GM12878 (cell line): ENCODE results near the gene ATP6V0C. TPM values are rescaled to one million over a fixed set of nuclear protein-coding genes. Genes with fewer than 3 reads are reported as not detected.

Source experiments
- ATAC-seq: fragments of 200-7000 bp; cut with Tn5 transposase; 3 replicates; pipeline ENCODE4 v1.9.1; 2020; ENCODE audit warnings: mild to moderate bottlenecking, moderate library complexity
- BruUV-seq: library from RNA; stranded (reverse); fragments of 400-500 nt; replicated peaks from 2 replicates; lab custom pipeline; 2021; lab: Mats Ljungman, UMichigan
- CTCF ChIA-PET: fragments of 300-600 bp; sonication (Branson Sonifier 250); formaldehyde crosslinking; extraction: SDS; loops from one replicate; lab custom pipeline; 2021; ENCODE audit warnings: inconsistent platforms; lab: Yijun Ruan, JAX
- POLR2A ChIA-PET: fragments of 350-600 bp; formaldehyde crosslinking; extraction: SDS; loops from one replicate; lab custom pipeline; 2021; ENCODE audit warnings: inconsistent platforms; lab: Charles Lee
- RAD21 ChIA-PET: fragments of 300-600 bp; sonication (Branson Sonifier 250); formaldehyde crosslinking; loops from one replicate; lab custom pipeline; 2023; ENCODE audit warnings: antibody characterized with exemption; ENCODE audit not compliant: unreplicated experiment; lab: Charles Lee
- SMC1A ChIA-PET: fragments of 300-600 bp; sonication (Branson Sonifier 250); formaldehyde crosslinking; loops from one replicate; lab custom pipeline; 2023; ENCODE audit not compliant: unreplicated experiment, uncharacterized antibody; lab: Charles Lee
- DNase-seq: peaks from one replicate; pipeline ENCODE4 v3.0.0-alpha.2; 2011; ENCODE audit warnings: low read depth, low spot score
- FAIRE-seq: peaks from 3 replicates; lab custom pipeline; 2011; peaks lifted over from hg19 to GRCh38; lab: Jason Lieb, UNC
- H2AFZ ChIP-seq: 2 replicates; pipeline ENCODE4 v1.6.0; 2011; ENCODE audit warnings: low read depth, low read length, control low read depth; ENCODE audit not compliant: control insufficient read depth
- H3K27ac ChIP-seq: 2 replicates; pipeline ENCODE4 v1.5.1; 2011; ENCODE audit warnings: control low read depth; ENCODE audit not compliant: control insufficient read depth, insufficient read depth
- H3K27me3 ChIP-seq, 2 experiments: replicated peaks in 1 of 2; 2 replicates each; pipeline versions ENCODE4 v1.6.0 to v1.6.1; 2011; ENCODE audit warnings: low read length in 1 of 2; ENCODE audit not compliant: control insufficient read depth in 2 of 2, insufficient read depth in 2 of 2
- H3K36me3 ChIP-seq, 2 experiments: 2 replicates each; pipeline ENCODE4 v1.5.1; 2011; ENCODE audit warnings: low read length in 1 of 2; ENCODE audit not compliant: control insufficient read depth in 2 of 2, insufficient read depth in 2 of 2
- H3K4me1 ChIP-seq: 2 replicates; pipeline ENCODE4 v1.6.1; 2011; ENCODE audit warnings: mild to moderate bottlenecking, low read length, moderate library complexity, mixed read lengths; ENCODE audit not compliant: control insufficient read depth, insufficient read depth
- H3K4me2 ChIP-seq: 2 replicates; pipeline ENCODE4 v1.6.0; 2011; ENCODE audit warnings: control low read depth; ENCODE audit not compliant: control insufficient read depth, insufficient read depth
- H3K4me3 ChIP-seq: fragments of 200-600 bp; sonication (generic); 2 replicates; pipeline ENCODE4 v1.5.1; 2016
- H3K79me2 ChIP-seq: 2 replicates; pipeline ENCODE4 v1.6.0; 2011; ENCODE audit warnings: low read length; ENCODE audit not compliant: control insufficient read depth, insufficient read depth
- H3K9ac ChIP-seq: 2 replicates; pipeline ENCODE4 v1.8.0; 2011; ENCODE audit warnings: low read length, control low read depth, mixed read lengths; ENCODE audit not compliant: control insufficient read depth, insufficient read depth
- H3K9me3 ChIP-seq: replicated peaks from 3 replicates; pipeline ENCODE4 v1.5.1; 2011; ENCODE audit warnings: mild to moderate bottlenecking, low read length; ENCODE audit not compliant: control insufficient read depth, insufficient read depth
- H4K20me1 ChIP-seq: 2 replicates; pipeline ENCODE4 v1.6.0; 2011; ENCODE audit not compliant: control insufficient read depth, insufficient read depth
- ATF7 ChIP-seq: fragments of 450-650 bp; IDR thresholded peaks from 2 replicates; pipeline ENCODE4 v1.6.1; 2016; ENCODE audit warnings: low read depth, mild to moderate bottlenecking
- CREM ChIP-seq: IDR thresholded peaks from 2 replicates; pipeline ENCODE4 v1.6.1; 2014; ENCODE audit warnings: antibody characterized with exemption, low read depth
- FOS ChIP-seq: IDR thresholded peaks from 3 replicates; pipeline ENCODE4 v1.6.1; 2011; ENCODE audit warnings: borderline replicate concordance; ENCODE audit not compliant: insufficient read length; ENCODE audit errors: extremely low read depth
- LARP7 ChIP-seq: fragments of 450-650 bp; IDR thresholded peaks from 2 replicates; pipeline ENCODE4 v1.6.1; 2017; ENCODE audit warnings: mild to moderate bottlenecking
- MAX ChIP-seq: IDR thresholded peaks from 2 replicates; pipeline ENCODE4 v1.6.1; 2012; ENCODE audit warnings: low read depth, low read length, improper control_type of control experiment
- MYC ChIP-seq: IDR thresholded peaks from 2 replicates; pipeline ENCODE4 v1.6.1; 2011; ENCODE audit warnings: mild to moderate bottlenecking, low read length, moderate library complexity, inconsistent platforms; ENCODE audit not compliant: insufficient read depth, insufficient replicate concordance, insufficient read length, severe bottlenecking
- NFXL1 ChIP-seq: fragments of 450-650 bp; IDR thresholded peaks from 2 replicates; pipeline ENCODE4 v1.6.1; 2017; ENCODE audit warnings: antibody characterized with exemption, mild to moderate bottlenecking, borderline replicate concordance
- PAX5 ChIP-seq: IDR thresholded peaks from 2 replicates; pipeline ENCODE4 v1.6.1; 2011; ENCODE audit warnings: low read depth, low read length, borderline replicate concordance
- RAD51 ChIP-seq: fragments of 450-650 bp; IDR thresholded peaks from 2 replicates; pipeline ENCODE4 v1.6.1; 2016; ENCODE audit warnings: moderate library complexity, mild to moderate bottlenecking, inconsistent platforms
- RELA ChIP-seq: fragments of 450-650 bp; IDR thresholded peaks from 2 replicates; pipeline ENCODE4 v1.8.0; 2014; ENCODE audit warnings: borderline replicate concordance; ENCODE audit not compliant: partially characterized antibody
- SMC3 ChIP-seq: IDR thresholded peaks from 2 replicates; pipeline ENCODE4 v1.6.1; 2011; ENCODE audit warnings: low read length, improper control_type of control experiment, borderline replicate concordance
- TAF1 ChIP-seq: IDR thresholded peaks from 2 replicates; pipeline ENCODE4 v1.6.1; 2011; ENCODE audit warnings: mild to moderate bottlenecking, low read depth, low read length, borderline replicate concordance
- ZNF274 ChIP-seq: IDR thresholded peaks from one replicate; pipeline ENCODE4 v1.8.0; 2011; ENCODE audit not compliant: insufficient read length, insufficient read depth
- WGBS: methylation state at CpG from one replicate; pipeline ENCODE4 v1.1.6; 2016; ENCODE audit warnings: low lambda C conversion rate; ENCODE audit not compliant: insufficient replicate concordance, insufficient coverage; ENCODE audit errors: missing lambda C conversion rate; 5-methylcytosine and 5-hydroxymethylcytosine counted together
- in situ Hi-C: fragments of 300-500 bp; cut with MboI; formaldehyde crosslinking; loops from 9 replicates; pipeline ENCODE4 v1.14.3; 2018; ENCODE audit warnings: mixed read lengths
- intact Hi-C: fragments of 100-400 bp; cut with micrococcal nuclease; formaldehyde crosslinking; loops from one replicate; pipeline ENCODE4 v1.14.2; 2022; ENCODE audit not compliant: unreplicated experiment
- polyA plus RNA-seq, 11 experiments: library from polyadenylated mRNA; depleted of rRNA in 4 of 11; unstranded in 6 of 11; stranded (reverse) in 5 of 11; fragments of >200 nt; fragmentation: Nextera tagmentation in 4 of 11; fragmentation: Illumina TruSeq in 1 of 11; extraction: Ambion mirVana in 4 of 11; extraction: Trizol in 1 of 11; gene quantifications; 1 replicate in 1 of 11; 2 replicates in 10 of 11; pipeline versions ENCODE4 v1.2.1 to v1.2.3, GENCODE V29; 2011 to 2016; ENCODE audit warnings: inconsistent platforms in 2 of 11, missing spikeins in 2 of 11, low read depth in 1 of 11
- total RNA-seq, 4 experiments: library from RNA; depleted of rRNA in 3 of 4; stranded (reverse); fragments of >200 nt in 3 of 4; fragmentation: Illumina TruSeq in 1 of 4; extraction: Trizol in 1 of 4; gene quantifications; 2 replicates each; pipeline versions ENCODE4 v1.2.1 to v1.2.3, GENCODE V29; 2013 to 2021
- TF ChIP-seq, protein P1 (sequence below): fragments of 150-350 bp; IDR thresholded peaks from 2 replicates; pipeline ENCODE4 v1.6.1; 2014; ENCODE audit warnings: mild to moderate bottlenecking, low read depth, low read length
- TF ChIP-seq, protein P2 (sequence below): fragments of 450-650 bp; IDR thresholded peaks from 2 replicates; pipeline ENCODE4 v1.6.1; 2016; ENCODE audit warnings: mild to moderate bottlenecking
- TF ChIP-seq, protein P3 (sequence below): fragments of 150-350 bp; IDR thresholded peaks from 2 replicates; pipeline ENCODE4 v1.6.1; 2016; ENCODE audit warnings: low read depth, low read length

ATP6V0C gene
- total and polyA plus RNA-seq, 10 of the 15 experiments (the other 5 are each of a cell fraction or from before 2014, with no cell fraction given): 2.4 to 135 (median 18.4) TPM

- 86% methylated on average over 15 of the region's 15 CpGs for WGBS
- POLR2A ChIA-PET: no interaction called here
- DNase-seq: no peak
Measured at GRCh38 chr16:2529961-2530628, 16.3 kb downstream of the ATP6V0C start.

More at GRCh38 chr16:2529961-2530628, 16.3 kb downstream of the ATP6V0C start:
- ChIA-PET CTCF (no interaction called here), SMC1A (no interaction called here), RAD21 (no interaction called here)
- in situ Hi-C loops: no loop called here
- Histone ChIP-seq H2AFZ (no peak overlapping the region), H3K27me3 (no peaks in the 10 kb centered on the region), H3K79me2 (no peaks in the 10 kb centered on the region), H3K9me3 (no peaks in the 10 kb centered on the region), H3K9ac (no peak overlapping the region), H3K4me1 (peaks cover 13% of the 10 kb centered on the region), H4K20me1 (no peaks in the 10 kb centered on the region), H3K4me3 (no peak overlapping the region), H3K36me3 (peaks cover 4 to 18% of the 10 kb centered on the region in 2 experiments; a peak in 3 of 4 replicates), H3K4me2 (no peak overlapping the region), H3K27ac (no peak overlapping the region)
- no peak for FAIRE-seq
- TF ChIP-seq RAD51 (no peak), FOS (no peak), MAX (no peak), CREM (no peak), ATF7 (no peak), ZNF274 (no peak), MYC (no peak), LARP7 (no peak), NFXL1 (no peak), RELA (no peak), PAX5 (no peak), SMC3 (no peak), TAF1 (no peak)
- TF ChIP-seq, protein P1, sequence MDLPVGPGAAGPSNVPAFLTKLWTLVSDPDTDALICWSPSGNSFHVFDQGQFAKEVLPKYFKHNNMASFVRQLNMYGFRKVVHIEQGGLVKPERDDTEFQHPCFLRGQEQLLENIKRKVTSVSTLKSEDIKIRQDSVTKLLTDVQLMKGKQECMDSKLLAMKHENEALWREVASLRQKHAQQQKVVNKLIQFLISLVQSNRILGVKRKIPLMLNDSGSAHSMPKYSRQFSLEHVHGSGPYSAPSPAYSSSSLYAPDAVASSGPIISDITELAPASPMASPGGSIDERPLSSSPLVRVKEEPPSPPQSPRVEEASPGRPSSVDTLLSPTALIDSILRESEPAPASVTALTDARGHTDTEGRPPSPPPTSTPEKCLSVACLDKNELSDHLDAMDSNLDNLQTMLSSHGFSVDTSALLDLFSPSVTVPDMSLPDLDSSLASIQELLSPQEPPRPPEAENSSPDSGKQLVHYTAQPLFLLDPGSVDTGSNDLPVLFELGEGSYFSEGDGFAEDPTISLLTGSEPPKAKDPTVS: no peak
- TF ChIP-seq, protein P2, sequence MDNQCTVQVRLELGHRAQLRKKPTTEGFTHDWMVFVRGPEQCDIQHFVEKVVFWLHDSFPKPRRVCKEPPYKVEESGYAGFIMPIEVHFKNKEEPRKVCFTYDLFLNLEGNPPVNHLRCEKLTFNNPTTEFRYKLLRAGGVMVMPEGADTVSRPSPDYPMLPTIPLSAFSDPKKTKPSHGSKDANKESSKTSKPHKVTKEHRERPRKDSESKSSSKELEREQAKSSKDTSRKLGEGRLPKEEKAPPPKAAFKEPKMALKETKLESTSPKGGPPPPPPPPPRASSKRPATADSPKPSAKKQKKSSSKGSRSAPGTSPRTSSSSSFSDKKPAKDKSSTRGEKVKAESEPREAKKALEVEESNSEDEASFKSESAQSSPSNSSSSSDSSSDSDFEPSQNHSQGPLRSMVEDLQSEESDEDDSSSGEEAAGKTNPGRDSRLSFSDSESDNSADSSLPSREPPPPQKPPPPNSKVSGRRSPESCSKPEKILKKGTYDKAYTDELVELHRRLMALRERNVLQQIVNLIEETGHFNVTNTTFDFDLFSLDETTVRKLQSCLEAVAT: no peak
- TF ChIP-seq, protein P3, sequence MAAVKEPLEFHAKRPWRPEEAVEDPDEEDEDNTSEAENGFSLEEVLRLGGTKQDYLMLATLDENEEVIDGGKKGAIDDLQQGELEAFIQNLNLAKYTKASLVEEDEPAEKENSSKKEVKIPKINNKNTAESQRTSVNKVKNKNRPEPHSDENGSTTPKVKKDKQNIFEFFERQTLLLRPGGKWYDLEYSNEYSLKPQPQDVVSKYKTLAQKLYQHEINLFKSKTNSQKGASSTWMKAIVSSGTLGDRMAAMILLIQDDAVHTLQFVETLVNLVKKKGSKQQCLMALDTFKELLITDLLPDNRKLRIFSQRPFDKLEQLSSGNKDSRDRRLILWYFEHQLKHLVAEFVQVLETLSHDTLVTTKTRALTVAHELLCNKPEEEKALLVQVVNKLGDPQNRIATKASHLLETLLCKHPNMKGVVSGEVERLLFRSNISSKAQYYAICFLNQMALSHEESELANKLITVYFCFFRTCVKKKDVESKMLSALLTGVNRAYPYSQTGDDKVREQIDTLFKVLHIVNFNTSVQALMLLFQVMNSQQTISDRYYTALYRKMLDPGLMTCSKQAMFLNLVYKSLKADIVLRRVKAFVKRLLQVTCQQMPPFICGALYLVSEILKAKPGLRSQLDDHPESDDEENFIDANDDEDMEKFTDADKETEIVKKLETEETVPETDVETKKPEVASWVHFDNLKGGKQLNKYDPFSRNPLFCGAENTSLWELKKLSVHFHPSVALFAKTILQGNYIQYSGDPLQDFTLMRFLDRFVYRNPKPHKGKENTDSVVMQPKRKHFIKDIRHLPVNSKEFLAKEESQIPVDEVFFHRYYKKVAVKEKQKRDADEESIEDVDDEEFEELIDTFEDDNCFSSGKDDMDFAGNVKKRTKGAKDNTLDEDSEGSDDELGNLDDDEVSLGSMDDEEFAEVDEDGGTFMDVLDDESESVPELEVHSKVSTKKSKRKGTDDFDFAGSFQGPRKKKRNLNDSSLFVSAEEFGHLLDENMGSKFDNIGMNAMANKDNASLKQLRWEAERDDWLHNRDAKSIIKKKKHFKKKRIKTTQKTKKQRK: no peak
- intact Hi-C loops: loop anchor here (10.0 kb wide), 1 partner anchor 155 kb away; the partner anchor contains the start of gene KCTD5
- BruUV-seq: no TSS peak
- no peak for ATAC-seq
